HS-27A (cell line): Measurements from ENCODE around the gene SLC4A8.
A peak's percentile ranks its signal among the peaks of the same experiment; 100 is the strongest.

ENCODE experiments used
- DNase-seq: peaks from one replicate; pipeline ENCODE4 v3.0.0-alpha.2; 2012; ENCODE audit warnings: low read depth, missing footprints

The SLC4A8 gene

DNA sequence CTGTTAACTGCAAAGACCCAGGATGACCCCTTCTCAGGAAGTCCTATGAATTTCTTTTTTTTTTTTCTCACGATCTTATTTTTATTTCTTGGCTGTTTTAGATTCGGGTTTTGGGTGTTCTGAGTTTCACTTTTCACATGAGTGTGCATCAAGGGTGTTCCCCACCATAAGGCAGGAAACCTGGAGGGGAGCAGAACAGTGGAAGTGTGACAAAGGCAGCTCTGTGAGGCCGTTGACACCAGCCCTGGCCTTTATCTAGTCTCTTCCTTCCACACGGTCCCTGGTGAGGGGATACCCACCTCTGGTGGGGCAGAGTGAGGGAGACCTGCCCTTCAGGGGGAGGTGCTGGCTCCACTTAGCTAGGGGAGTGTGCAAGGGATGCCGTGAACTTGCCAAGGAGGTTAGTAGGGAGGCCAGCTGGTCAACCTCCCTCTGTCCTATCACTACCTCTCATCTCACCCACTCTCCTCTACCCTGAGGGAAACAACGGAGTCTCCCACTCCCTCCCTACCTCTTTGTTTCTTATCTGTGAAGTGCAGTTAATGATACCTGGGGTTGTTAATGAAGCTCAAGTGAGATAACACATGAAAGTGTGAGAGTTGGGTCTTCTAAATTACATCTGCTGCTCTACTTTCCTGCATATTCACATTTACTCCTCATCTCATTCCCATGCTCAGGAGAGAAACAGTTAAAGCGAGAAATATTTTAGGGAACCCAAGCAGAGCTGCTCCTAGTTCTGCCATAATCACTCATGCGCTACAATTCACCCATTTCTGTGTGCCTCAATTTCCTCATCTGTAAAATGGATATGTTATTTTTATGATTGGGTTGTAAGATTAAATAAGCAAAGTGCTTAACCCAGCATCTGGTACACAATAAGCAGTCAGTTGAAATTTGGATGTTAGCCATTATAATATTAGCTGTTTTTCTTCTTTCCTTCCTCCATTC is 29.1 kb upstream of the SLC4A8 start:
- DNase-seq, result no peak

DNA sequence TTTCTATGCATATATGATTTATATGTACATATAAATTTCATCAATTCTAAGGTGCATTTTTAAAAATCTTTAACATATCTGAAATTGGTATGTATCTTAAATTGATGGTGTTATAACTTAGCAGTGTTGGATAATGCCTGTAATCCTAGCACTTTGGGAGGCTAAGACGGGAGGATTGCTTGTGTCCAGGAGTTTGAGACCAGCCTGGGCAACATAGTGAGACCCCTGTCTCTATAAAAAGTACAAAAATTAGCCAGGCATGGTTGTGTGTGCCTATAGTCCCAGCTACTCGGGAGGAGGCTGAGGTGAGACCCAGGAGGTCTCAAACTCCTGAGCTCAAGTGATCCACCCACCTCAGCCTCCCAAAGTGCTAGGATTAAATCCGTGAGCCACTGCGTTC is 27.0 kb upstream of the SLC4A8 start:
- DNase-seq, result no peak

GRCh38 chr12:51399891-51400290 is 24.7 kb upstream of the SLC4A8 start:
- DNase-seq, result no peak

DNA sequence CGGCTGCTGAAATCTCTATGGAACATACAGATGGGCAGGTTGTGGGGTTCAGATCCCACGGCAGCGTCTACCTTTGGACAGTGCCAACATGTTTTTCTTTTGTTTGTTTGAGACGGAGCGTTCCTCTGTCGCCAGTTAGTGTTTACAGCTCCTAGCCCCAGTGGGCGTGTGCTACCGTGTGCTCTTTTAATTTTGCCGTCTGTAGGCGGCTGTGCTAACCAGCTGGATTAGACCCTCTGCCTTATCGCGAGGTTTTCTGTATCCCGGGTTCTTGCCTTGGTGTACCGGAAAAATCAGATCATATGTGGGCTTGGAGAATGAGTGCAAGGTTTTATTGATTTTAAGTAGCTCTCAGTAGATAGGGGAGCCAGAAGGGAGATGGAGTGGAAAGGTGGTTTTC is 23.6 kb upstream of the SLC4A8 start:
- no peak for DNase-seq

DNA sequence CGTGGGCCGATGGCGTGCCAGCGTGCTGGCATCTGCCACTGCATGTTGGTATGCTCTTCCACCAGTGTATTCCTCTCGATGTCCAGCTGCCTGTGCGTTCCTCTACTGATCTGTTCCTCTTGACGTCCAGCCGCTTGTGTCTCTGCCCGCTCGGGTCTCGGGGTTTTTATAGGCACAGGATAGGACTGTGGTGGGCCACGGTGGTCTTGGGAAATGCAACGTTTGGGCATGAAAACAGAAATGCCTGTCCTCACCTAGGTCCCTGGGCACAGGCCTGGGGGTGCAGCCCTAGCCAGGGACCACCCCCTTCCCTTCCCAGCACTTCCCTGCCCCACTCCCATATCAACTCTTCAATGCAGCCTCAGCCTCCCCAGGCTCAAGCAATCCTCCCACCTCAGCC is 23.1 kb upstream of the SLC4A8 start:
- no peak for DNase-seq

- no peak for DNase-seq
Observed at GRCh38 chr12:51401900-51402299, 22.7 kb upstream of the SLC4A8 start.

GRCh38 chr12:51403159-51403558 is 21.5 kb upstream of the SLC4A8 start:
- no peak for DNase-seq

DNA sequence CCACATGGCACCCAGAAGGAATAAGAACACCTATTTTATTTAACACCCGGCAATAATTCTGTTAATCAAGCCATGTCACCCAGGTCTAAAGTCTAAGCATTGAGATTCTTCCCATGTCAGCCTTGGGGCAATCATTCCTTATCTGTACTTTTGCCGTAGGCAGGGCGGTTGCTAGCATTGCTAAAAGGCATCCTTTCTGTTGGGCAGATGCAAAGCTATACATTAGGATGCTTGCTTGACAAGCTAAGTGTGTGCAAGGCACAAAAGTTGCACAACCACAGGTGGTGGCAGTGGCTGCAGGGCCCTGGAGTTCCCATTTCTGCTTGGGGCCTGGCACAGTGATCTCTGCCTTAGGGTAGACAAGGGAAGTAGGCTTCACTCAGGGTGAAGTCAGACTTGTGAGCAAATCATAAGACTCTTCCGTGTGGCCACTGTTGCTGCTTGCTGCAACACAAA is 20.9 kb upstream of the SLC4A8 start:
- no peak for DNase-seq

DNA sequence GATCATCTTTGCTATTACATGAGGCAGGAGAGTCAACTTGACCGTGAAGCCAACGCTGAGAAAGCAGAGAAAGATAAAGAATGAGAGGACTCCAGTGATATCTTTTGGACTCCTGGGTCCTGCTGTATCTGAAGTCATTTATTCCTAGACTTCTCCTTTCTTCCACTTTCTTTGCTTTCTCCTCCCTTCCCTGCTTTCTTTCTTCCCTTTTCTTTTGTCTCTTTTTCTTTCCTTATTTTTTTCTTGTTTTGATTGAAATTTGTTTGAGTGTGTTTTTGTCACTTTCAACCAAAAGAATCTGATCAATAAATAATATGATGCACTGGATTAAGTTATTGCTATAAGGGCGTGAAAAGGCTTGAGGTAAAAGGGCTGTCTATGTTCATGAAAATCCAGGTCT is 20.0 kb upstream of the SLC4A8 start:
- DNase-seq, result no peak

GRCh38 chr12:51405801-51406207 is 18.8 kb upstream of the SLC4A8 start:
- no peak for DNase-seq

- DNase-seq, result no peak
Observed at GRCh38 chr12:51406290-51406689, 18.3 kb upstream of the SLC4A8 start.

DNA sequence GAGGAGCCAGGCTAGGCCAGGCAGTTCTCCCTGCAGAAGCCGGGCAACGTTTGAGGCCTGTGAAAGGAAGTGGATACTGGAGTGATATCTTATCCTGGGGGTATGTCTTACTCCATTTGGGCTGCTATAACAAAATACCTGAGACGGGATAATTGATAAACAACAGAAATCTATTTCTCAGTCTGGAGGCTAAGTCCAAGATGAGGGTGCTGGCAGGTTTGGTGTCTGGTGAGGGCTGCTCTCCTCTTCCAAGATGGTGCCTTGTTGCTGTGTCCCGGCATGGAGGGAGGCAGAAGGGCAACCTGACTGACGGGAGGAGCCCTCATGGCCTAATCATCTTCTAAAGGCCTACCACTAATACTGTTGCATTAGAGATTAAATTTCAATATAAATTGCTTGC is 17.8 kb upstream of the SLC4A8 start:
- DNase-seq, result no peak

DNA sequence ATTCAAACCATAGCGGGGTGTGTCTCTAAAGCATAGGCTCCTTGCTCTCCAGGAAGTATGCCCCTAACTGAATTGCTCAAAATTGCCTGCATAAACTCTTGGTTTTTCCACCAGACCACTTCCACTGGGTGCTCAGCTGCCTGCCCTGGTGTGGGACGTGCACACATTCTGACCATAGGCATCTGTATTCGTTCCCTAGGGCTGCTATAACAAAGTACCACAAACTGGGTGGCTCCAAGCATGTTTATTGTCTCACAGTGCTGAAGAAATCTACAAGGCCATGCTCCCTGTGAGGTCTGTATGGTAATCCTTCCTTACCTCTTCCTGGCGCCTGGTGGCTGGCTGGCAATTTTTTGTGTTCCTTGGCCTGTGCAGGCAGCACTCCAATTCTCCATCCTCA is 17.0 kb upstream of the SLC4A8 start:
- no peak for DNase-seq

DNA sequence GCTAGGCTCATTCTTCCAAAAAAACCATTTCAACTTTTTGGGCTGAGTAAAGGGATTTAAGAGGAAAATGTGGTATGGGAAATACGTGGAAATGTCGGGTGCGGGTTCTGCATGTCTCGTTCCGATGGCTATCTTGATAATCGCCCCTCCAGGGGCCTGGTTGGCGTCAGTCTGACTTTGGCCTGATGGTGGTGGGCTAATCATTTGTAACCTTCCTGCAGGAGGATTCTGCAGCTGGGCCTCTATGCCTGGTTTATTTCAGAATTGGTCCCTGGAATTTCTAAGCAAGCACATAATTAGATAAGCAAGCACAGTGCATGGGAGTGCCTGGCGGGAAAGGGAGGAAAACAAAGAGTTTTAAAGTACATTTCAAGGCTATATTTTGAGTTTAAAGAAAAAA is 14.8 kb upstream of the SLC4A8 start:
- no peak for DNase-seq

- no peak for DNase-seq
Observed at GRCh38 chr12:51413149-51413548, 11.5 kb upstream of the SLC4A8 start.

DNA sequence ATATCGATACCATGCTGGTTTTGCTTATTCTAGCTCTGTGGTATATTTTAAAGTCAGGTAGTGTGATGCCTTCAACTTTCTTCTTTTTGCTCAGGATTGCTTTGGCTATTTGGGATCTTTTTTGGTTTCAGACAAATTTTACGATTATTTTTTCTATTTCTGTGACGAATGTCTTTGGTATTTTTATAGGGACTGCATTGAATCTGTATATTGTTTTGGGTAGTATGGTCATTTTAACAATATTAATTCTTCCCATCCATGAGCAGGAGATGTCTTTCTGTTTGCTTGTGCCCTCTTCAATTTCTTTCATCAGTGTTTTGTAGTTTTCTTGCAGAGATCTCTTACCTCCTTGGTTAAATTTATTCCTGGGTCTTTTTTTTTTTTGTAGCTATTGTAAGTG is 10.8 kb upstream of the SLC4A8 start:
- DNase-seq, result no peak

GRCh38 chr12:51415931-51416330 is 8.7 kb upstream of the SLC4A8 start:
- no peak for DNase-seq

GRCh38 chr12:51417826-51418225 is 6.8 kb upstream of the SLC4A8 start:
- DNase-seq, result no peak

- no peak for DNase-seq
Observed at GRCh38 chr12:51419425-51420193, 5.0 kb upstream of the SLC4A8 start.

- peak; percentile 42 for DNase-seq
Observed at GRCh38 chr12:51421266-51421884, 3.3 kb upstream of the SLC4A8 start.

- DNase-seq, result no peak
Observed at GRCh38 chr12:51424094-51424661, 453 bp upstream of the SLC4A8 start.

DNA sequence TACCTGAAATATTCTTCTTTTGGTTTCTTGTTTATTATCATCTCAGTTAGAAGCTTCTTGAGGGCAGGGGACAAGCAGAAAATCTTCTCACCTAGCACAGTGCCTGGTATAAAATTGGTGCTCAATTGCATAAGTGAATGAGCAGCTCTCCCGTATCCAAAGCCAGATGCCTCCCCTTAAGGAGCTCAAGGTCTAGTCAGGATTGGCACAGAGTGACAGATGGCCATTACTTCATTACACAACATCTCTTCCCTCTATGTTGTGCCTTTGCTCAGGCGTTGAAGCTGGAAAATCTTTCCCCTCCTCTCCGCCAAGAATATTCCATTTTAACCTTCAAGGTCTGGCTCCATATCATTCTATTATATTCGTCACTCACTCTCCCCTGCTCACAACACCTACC is 3.6 kb downstream of the SLC4A8 start:
- no peak for DNase-seq
